GM23338 (cell line): ENCODE results near the gene C1orf198. TPM values are rescaled to one million over a fixed set of nuclear protein-coding genes. Genes with fewer than 3 reads are reported as not detected.

ENCODE experiments used
- ATAC-seq: fragments of 200-7000 bp; cut with Tn5 transposase; 3 replicates; pipeline ENCODE4 v1.9.1; 2020
- DNase-seq: peaks from one replicate; pipeline ENCODE4 v3.0.0-alpha.2; 2015; ENCODE audit warnings: low spot score
- H2AFZ ChIP-seq: fragments of 200-600 bp; sonication (generic); 2 replicates; pipeline ENCODE4 v1.8.0; 2016; ENCODE audit warnings: antibody characterized with exemption, mild to moderate bottlenecking, moderate library complexity
- H3F3A ChIP-seq: fragments of 200-600 bp; sonication (generic); replicated peaks from 2 replicates; pipeline ENCODE4 v1.8.0; 2017; ENCODE audit warnings: antibody characterized with exemption, mixed run types, low read depth
- H3K27ac ChIP-seq: fragments of 200-600 bp; sonication (generic); 2 replicates; pipeline ENCODE4 v1.6.1; 2016; ENCODE audit warnings: low read depth
- H3K27me3 ChIP-seq: fragments of 200-600 bp; sonication (generic); 2 replicates; pipeline ENCODE4 v1.8.0; 2016; ENCODE audit warnings: mild to moderate bottlenecking, mixed run types, moderate library complexity; ENCODE audit not compliant: insufficient read depth
- H3K36me3 ChIP-seq: fragments of 200-600 bp; sonication (generic); 2 replicates; pipeline ENCODE4 v1.8.0; 2016; ENCODE audit warnings: mild to moderate bottlenecking; ENCODE audit not compliant: insufficient read depth
- H3K4me1 ChIP-seq: fragments of 200-600 bp; sonication (generic); 2 replicates; pipeline ENCODE4 v1.8.0; 2016; ENCODE audit warnings: mild to moderate bottlenecking, moderate library complexity; ENCODE audit not compliant: insufficient read depth
- H3K4me2 ChIP-seq: fragments of 200-600 bp; sonication (generic); 2 replicates; pipeline ENCODE4 v1.7.1; 2017; ENCODE audit warnings: mixed run types
- H3K4me3 ChIP-seq: fragments of 200-600 bp; sonication (generic); 2 replicates; pipeline ENCODE4 v1.6.1; 2016; ENCODE audit warnings: mixed run types
- H3K79me2 ChIP-seq: fragments of 200-600 bp; sonication (generic); replicated peaks from 2 replicates; pipeline ENCODE4 v1.8.0; 2017; ENCODE audit warnings: mild to moderate bottlenecking; ENCODE audit not compliant: insufficient read depth
- H3K9me2 ChIP-seq: fragments of 200-600 bp; sonication (generic); 2 replicates; pipeline ENCODE4 v1.8.0; 2017; ENCODE audit not compliant: insufficient read depth
- H4K20me1 ChIP-seq: fragments of 200-600 bp; sonication (generic); replicated peaks from 2 replicates; pipeline ENCODE4 v1.8.0; 2017; ENCODE audit warnings: mild to moderate bottlenecking; ENCODE audit not compliant: insufficient read depth
- H3K27ac Mint-ChIP-seq: 2 replicates; pipeline ENCODE4 v1.8.0; 2020; ENCODE audit warnings: inconsistent platforms, mild to moderate bottlenecking, moderate library complexity, mixed read lengths
- H3K27me3 Mint-ChIP-seq: 3 replicates; pipeline ENCODE4 v1.8.0; 2022; ENCODE audit warnings: low read depth, mild to moderate bottlenecking, moderate library complexity, mixed read lengths, inconsistent platforms; ENCODE audit not compliant: insufficient read depth, poor library complexity
- H3K36me3 Mint-ChIP-seq: 3 replicates; pipeline ENCODE4 v1.8.0; 2021; ENCODE audit warnings: low read depth, mild to moderate bottlenecking, inconsistent platforms, moderate library complexity, mixed read lengths
- H3K4me1 Mint-ChIP-seq: 3 replicates; pipeline ENCODE4 v1.8.0; 2020; ENCODE audit warnings: mild to moderate bottlenecking, inconsistent platforms, mixed read lengths
- H3K4me3 Mint-ChIP-seq: 3 replicates; pipeline ENCODE4 v1.8.0; 2021; ENCODE audit warnings: moderate library complexity, mild to moderate bottlenecking, inconsistent platforms, mixed read lengths
- H3K9me3 Mint-ChIP-seq: 3 replicates; pipeline ENCODE4 v1.8.0; 2020; ENCODE audit warnings: moderate library complexity, mild to moderate bottlenecking, inconsistent platforms, mixed read lengths
- CREB1 ChIP-seq: fragments of 250-450 bp; sonication (Bioruptor Pico); IDR thresholded peaks from 2 replicates; pipeline ENCODE4 v1.5.0; 2020; ENCODE audit warnings: low read depth, mild to moderate bottlenecking, moderate library complexity
- EZH2 ChIP-seq: fragments of 200-600 bp; sonication (generic); IDR thresholded peaks from one replicate; pipeline ENCODE4 v1.8.0; 2017; ENCODE audit warnings: antibody characterized with exemption, mild to moderate bottlenecking, low read depth; ENCODE audit not compliant: unreplicated experiment
- EZH2phosphoT487 ChIP-seq: fragments of 200-600 bp; sonication (generic); IDR thresholded peaks from one replicate; pipeline ENCODE4 v1.8.1; 2018; ENCODE audit warnings: antibody characterized with exemption; ENCODE audit not compliant: unreplicated experiment
- JUNB ChIP-seq: IDR thresholded peaks from one replicate; pipeline ENCODE4 v1.6.1; 2016; ENCODE audit warnings: antibody characterized with exemption; ENCODE audit not compliant: unreplicated experiment
- NANOG ChIP-seq: IDR thresholded peaks from 2 replicates; pipeline ENCODE4 v1.6.1; 2016; ENCODE audit warnings: antibody characterized with exemption, borderline replicate concordance
- POLR2AphosphoS5 ChIP-seq: IDR thresholded peaks from 2 replicates; pipeline ENCODE4 v1.6.1; 2016; ENCODE audit warnings: antibody characterized with exemption, low read depth
- STAT1 ChIP-seq: IDR thresholded peaks from one replicate; pipeline ENCODE4 v1.6.1; 2016; ENCODE audit warnings: antibody characterized with exemption; ENCODE audit not compliant: unreplicated experiment
- ZNF114 ChIP-seq: fragments of 250-450 bp; sonication (Bioruptor Pico); IDR thresholded peaks from 2 replicates; pipeline ENCODE4 v1.5.0; 2020; ENCODE audit warnings: mild to moderate bottlenecking, moderate library complexity
- ZNF331 ChIP-seq: fragments of 250-450 bp; sonication (Bioruptor Pico); IDR thresholded peaks from 2 replicates; pipeline ENCODE4 v1.5.0; 2020; ENCODE audit warnings: low read depth, mild to moderate bottlenecking, moderate library complexity
- polyA plus RNA-seq: library from polyadenylated mRNA; unstranded; fragments of >200 nt; fragmentation: Nextera tagmentation; extraction: Ambion mirVana; gene quantifications from 2 replicates; pipeline ENCODE4 v1.2.1, GENCODE V29; 2016
- total RNA-seq: library from RNA; depleted of rRNA; stranded (reverse); fragments of >200 nt; shearing (Covaris generic); gene quantifications from 2 replicates; pipeline ENCODE4 v1.2.3, GENCODE V29; 2014
- TF ChIP-seq, protein P1 (sequence below): IDR thresholded peaks from 2 replicates; pipeline ENCODE4 v1.6.1; 2016; ENCODE audit warnings: antibody characterized with exemption
- TF ChIP-seq, protein P2 (sequence below): IDR thresholded peaks from one replicate; pipeline ENCODE4 v1.6.1; 2018; ENCODE audit warnings: antibody characterized with exemption; ENCODE audit not compliant: unreplicated experiment

Gene C1orf198
- total and polyA plus RNA-seq, 2 experiments from 2014 or later: 14.9 to 46.6 TPM

DNA sequence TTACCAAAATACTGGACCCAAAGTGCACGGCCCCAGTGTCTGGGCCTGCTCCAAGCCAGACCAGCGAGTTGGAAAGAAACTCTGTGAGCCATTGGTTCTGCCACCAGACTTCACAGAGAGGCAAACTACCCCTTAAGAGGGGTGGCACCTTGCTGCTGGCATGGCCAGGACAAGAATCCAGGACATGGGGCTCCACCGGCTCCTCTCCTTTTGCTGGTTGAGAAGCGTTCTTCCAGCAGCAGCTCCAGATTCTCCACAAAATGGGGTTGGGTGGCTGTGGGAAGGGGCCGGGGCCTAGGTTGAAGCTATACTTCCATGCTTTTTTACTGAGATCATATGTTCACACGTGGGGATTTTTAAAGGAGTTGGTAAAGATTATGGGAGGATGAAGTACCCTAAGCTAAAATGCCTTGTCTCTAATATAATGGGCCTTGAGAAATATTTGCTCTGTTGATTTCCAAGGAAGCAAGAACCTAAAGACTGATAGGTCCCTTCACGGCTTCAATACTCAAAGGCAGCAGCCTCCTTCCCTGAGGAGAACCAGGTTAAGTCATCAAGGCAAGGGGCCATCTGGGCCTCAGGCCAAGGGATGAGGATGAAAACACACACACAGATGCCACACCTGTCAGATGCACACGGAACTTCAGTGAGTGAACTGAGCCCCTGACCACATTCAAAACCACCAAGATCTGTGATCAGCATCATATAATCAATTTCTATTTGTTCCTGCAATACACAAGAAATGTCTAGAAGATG lies 3.1 kb downstream of the C1orf198 start:
- Histone ChIP-seq H3K4me1 (peaks cover 43% of the 10 kb centered on the region), H3F3A (no peaks in the 10 kb centered on the region), H2AFZ (no peak overlapping the region), H3K4me3 (no peak overlapping the region), H3K79me2 (peaks cover 70% of the 10 kb centered on the region), H3K27ac (no peak overlapping the region), H3K27me3 (peaks cover 10% of the 10 kb centered on the region), H3K4me2 (no peak overlapping the region), H3K9me2 (no peaks in the 10 kb centered on the region), H4K20me1 (peaks cover 16% of the 10 kb centered on the region; the same call in 1 of the 2 replicates), H3K36me3 (no peaks in the 10 kb centered on the region)
- TF ChIP-seq CREB1 (CRISPR knock-in tag): no peak
- no peak overlapping the region for H3K27ac Mint-ChIP-seq
- no peak for ATAC-seq
- peaks cover 64% of the 10 kb centered on the region for H3K4me1 Mint-ChIP-seq
- no peak overlapping the region for H3K4me3 Mint-ChIP-seq
- H3K9me3 Mint-ChIP-seq: no peaks in the 10 kb centered on the region
- H3K36me3 Mint-ChIP-seq: peaks cover 10% of the 10 kb centered on the region; the same call in 2 of the 3 replicates
- peaks cover 8% of the 10 kb centered on the region for H3K27me3 Mint-ChIP-seq
- no peak for DNase-seq

DNA sequence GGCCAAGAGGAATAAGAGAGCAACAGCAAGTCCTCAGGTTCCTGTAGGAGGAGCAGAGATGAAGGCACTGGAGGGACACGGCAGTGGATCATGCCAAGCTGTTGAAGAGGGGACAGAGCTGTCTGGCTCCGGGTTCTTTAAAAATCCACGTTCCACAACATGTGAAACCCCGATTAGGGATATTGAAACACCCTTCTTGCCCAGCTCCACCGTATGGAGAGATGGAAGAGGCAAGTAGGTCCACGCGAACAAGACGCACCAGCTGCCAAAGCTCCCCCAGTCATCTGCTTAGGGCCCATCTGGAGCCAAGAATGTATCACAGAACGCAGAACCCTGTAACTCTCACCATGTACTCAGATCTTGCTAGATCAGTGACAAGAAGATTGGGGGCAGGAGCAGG lies 3.9 kb downstream of the C1orf198 start:
- Mint-ChIP-seq H3K36me3 (peaks cover 10% of the 10 kb centered on the region; the same call in 2 of the 3 replicates), H3K9me3 (no peaks in the 10 kb centered on the region), H3K4me3 (no peak overlapping the region; the same call in 2 of the 3 replicates), H3K27me3 (peaks cover 8% of the 10 kb centered on the region), H3K4me1 (peaks cover 60% of the 10 kb centered on the region), H3K27ac (no peak overlapping the region)
- H3K9me2 ChIP-seq: no peaks in the 10 kb centered on the region
- peaks cover 20% of the 10 kb centered on the region; the same call in 1 of the 2 replicates for H4K20me1 ChIP-seq
- H3F3A ChIP-seq: no peaks in the 10 kb centered on the region
- no peaks in the 10 kb centered on the region for H3K36me3 ChIP-seq
- no peak overlapping the region for H3K4me2 ChIP-seq
- H3K79me2 ChIP-seq: peaks cover 78% of the 10 kb centered on the region
- peaks cover 10% of the 10 kb centered on the region for H3K27me3 ChIP-seq
- no peak overlapping the region for H2AFZ ChIP-seq
- peaks cover 39% of the 10 kb centered on the region for H3K4me1 ChIP-seq
- ATAC-seq (no peak), DNase-seq (no peak)
- no peak overlapping the region for H3K27ac ChIP-seq
- no peak for TF ChIP-seq ZNF114 (CRISPR knock-in tag)
- TF ChIP-seq EZH2: no peak
- TF ChIP-seq ZNF331 (CRISPR knock-in tag): no peak
- no peak for TF ChIP-seq CREB1 (CRISPR knock-in tag)
- no peak for TF ChIP-seq JUNB
- no peak overlapping the region for H3K4me3 ChIP-seq

DNA sequence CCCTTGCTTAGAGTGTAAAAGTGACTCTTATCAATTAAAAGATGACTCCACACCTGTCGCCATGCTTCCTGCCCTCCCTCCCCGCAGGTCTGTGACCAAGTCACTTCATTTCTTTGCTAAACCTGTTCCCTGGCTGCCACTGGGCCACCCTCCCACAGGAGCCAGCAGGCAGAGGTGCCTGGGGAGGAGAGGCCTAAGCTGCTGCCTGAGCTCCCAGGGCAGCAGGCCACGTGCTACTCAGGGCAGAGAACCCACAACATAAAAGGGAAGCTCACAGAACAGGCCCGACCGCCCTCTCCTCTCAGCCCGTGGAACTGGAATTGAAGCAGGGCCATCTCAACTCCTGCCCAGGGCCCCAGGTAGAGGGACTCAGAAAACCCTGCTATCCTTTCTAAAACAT lies 4.9 kb downstream of the C1orf198 start:
- peaks cover 45% of the 10 kb centered on the region for H3K4me1 ChIP-seq
- Mint-ChIP-seq H3K4me3 (peak overlapping the region; percentile 14), H3K36me3 (peaks cover 10% of the 10 kb centered on the region; the same call in 2 of the 3 replicates), H3K27me3 (peaks cover 4% of the 10 kb centered on the region), H3K9me3 (no peaks in the 10 kb centered on the region), H3K4me1 (peaks cover 66% of the 10 kb centered on the region), H3K27ac (peak overlapping the region; percentile 78)
- no peaks in the 10 kb centered on the region for H3K9me2 ChIP-seq
- peak overlapping the region; percentile 22; the same call in 1 of the 2 replicates for H3K4me2 ChIP-seq
- H3K4me3 ChIP-seq: no peak overlapping the region
- ATAC-seq (peak; percentile 58), DNase-seq (peak; percentile 46)
- no peaks in the 10 kb centered on the region for H3F3A ChIP-seq
- H4K20me1 ChIP-seq: peaks cover 29% of the 10 kb centered on the region; the same call in 1 of the 2 replicates
- H2AFZ ChIP-seq: no peak overlapping the region
- peaks cover 88% of the 10 kb centered on the region for H3K79me2 ChIP-seq
- H3K27ac ChIP-seq: no peak overlapping the region
- H3K36me3 ChIP-seq: no peaks in the 10 kb centered on the region
- H3K27me3 ChIP-seq: peaks cover 10% of the 10 kb centered on the region
- no peak for TF ChIP-seq EZH2phosphoT487
- TF ChIP-seq ZNF114 (CRISPR knock-in tag): no peak
- no peak for TF ChIP-seq POLR2AphosphoS5
- TF ChIP-seq CREB1 (CRISPR knock-in tag): no peak
- no peak for TF ChIP-seq ZNF331 (CRISPR knock-in tag)
- no peak for TF ChIP-seq NANOG
- no peak for TF ChIP-seq JUNB
- no peak for TF ChIP-seq EZH2
- no peak for TF ChIP-seq STAT1
- TF ChIP-seq, protein P1, sequence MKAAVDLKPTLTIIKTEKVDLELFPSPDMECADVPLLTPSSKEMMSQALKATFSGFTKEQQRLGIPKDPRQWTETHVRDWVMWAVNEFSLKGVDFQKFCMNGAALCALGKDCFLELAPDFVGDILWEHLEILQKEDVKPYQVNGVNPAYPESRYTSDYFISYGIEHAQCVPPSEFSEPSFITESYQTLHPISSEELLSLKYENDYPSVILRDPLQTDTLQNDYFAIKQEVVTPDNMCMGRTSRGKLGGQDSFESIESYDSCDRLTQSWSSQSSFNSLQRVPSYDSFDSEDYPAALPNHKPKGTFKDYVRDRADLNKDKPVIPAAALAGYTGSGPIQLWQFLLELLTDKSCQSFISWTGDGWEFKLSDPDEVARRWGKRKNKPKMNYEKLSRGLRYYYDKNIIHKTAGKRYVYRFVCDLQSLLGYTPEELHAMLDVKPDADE: no peak
- TF ChIP-seq, protein P2, sequence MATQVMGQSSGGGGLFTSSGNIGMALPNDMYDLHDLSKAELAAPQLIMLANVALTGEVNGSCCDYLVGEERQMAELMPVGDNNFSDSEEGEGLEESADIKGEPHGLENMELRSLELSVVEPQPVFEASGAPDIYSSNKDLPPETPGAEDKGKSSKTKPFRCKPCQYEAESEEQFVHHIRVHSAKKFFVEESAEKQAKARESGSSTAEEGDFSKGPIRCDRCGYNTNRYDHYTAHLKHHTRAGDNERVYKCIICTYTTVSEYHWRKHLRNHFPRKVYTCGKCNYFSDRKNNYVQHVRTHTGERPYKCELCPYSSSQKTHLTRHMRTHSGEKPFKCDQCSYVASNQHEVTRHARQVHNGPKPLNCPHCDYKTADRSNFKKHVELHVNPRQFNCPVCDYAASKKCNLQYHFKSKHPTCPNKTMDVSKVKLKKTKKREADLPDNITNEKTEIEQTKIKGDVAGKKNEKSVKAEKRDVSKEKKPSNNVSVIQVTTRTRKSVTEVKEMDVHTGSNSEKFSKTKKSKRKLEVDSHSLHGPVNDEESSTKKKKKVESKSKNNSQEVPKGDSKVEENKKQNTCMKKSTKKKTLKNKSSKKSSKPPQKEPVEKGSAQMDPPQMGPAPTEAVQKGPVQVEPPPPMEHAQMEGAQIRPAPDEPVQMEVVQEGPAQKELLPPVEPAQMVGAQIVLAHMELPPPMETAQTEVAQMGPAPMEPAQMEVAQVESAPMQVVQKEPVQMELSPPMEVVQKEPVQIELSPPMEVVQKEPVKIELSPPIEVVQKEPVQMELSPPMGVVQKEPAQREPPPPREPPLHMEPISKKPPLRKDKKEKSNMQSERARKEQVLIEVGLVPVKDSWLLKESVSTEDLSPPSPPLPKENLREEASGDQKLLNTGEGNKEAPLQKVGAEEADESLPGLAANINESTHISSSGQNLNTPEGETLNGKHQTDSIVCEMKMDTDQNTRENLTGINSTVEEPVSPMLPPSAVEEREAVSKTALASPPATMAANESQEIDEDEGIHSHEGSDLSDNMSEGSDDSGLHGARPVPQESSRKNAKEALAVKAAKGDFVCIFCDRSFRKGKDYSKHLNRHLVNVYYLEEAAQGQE: no peak
